Thyroid gland (tissue), 4 donors: ENCODE data around the gene SMARCC1. TPM values are rescaled to one million over a fixed set of nuclear protein-coding genes. Genes with fewer than 3 reads are reported as not detected.

ENCODE experiments used
- DNase-seq, 2 donors: peaks; one replicate each; pipeline ENCODE4 v3.0.0-alpha.2; 2019
- H3K27ac ChIP-seq, 3 donors: fragments of 200-600 bp; sonication (generic); 1 replicate in 2 of 3; 2 replicates in 1 of 3; pipeline ENCODE4 v1.5.1; 2016 to 2019; ENCODE audit warnings: mild to moderate bottlenecking in 1 of 3, moderate library complexity in 1 of 3
- H3K27me3 ChIP-seq: fragments of 200-600 bp; sonication (generic); one replicate; pipeline ENCODE4 v1.5.1; 2019
- H3K36me3 ChIP-seq, 2 donors: fragments of 200-600 bp; sonication (generic); one replicate each; pipeline ENCODE4 v1.5.1; 2016 to 2019
- H3K4me1 ChIP-seq, 2 donors: fragments of 200-600 bp; sonication (generic); one replicate each; pipeline ENCODE4 v1.5.1; 2017 to 2019
- H3K4me3 ChIP-seq, 3 donors: fragments of 200-600 bp; sonication (generic); replicated peaks in 1 of 3; 1 replicate in 2 of 3; 2 replicates in 1 of 3; pipeline ENCODE4 v1.5.1; 2016; ENCODE audit warnings: mild to moderate bottlenecking in 1 of 3
- H3K9me3 ChIP-seq: fragments of 200-600 bp; sonication (generic); one replicate; pipeline ENCODE4 v1.5.1; 2017
- CTCF ChIP-seq, 6 experiments: fragments of 200-600 bp in 3 of 6; fragments of 450-650 bp in 3 of 6; sonication (generic) in 3 of 6; IDR thresholded peaks; one replicate each; pipeline ENCODE4 v1.5.1; 2016 to 2019; ENCODE audit warnings: antibody characterized with exemption in 6 of 6, mild to moderate bottlenecking in 2 of 6, inconsistent platforms in 1 of 6, moderate library complexity in 1 of 6
- POLR2A ChIP-seq, 2 donors: fragments of 450-650 bp; IDR thresholded peaks; one replicate each; pipeline ENCODE4 v1.6.1; 2017; ENCODE audit warnings: antibody characterized with exemption in 2 of 2, mild to moderate bottlenecking in 2 of 2, moderate library complexity in 1 of 2
- WGBS, 2 donors: methylation state at CpG; one replicate each; pipeline ENCODE4 v1.1.5; 2017; 5-methylcytosine and 5-hydroxymethylcytosine counted together
- intact Hi-C: fragments of 100-400 bp; cut with DNase I; formaldehyde crosslinking; loops from one replicate; pipeline ENCODE4 v1.15.1; 2023
- total RNA-seq, 4 donors: library from RNA; depleted of rRNA; stranded (reverse); fragments of >200 nt; gene quantifications; one replicate each; pipeline ENCODE4 v1.2.3, GENCODE V29; 2016

The SMARCC1 gene
- total RNA-seq, 4 donors from 2014 or later = 38.0 to 49.2 (median 45.4) TPM

GRCh38 chr3:47813551-47814177, 32.0 kb upstream of the SMARCC1 start:
- DNase-seq = no peak
- 88 to 90% methylated on average over 8 of the region's 8 CpGs for WGBS, 2 donors
- no peak overlapping the region for H3K4me3 ChIP-seq
- TF ChIP-seq CTCF (IDR thresholded peaks at IDR 0.05) (no peak), POLR2A (IDR thresholded peaks at IDR 0.05) (no peak)
- H3K9me3 ChIP-seq = no peaks in the 10 kb centered on the region
- no peaks in the 10 kb centered on the region for H3K27me3 ChIP-seq
- H3K4me1 ChIP-seq = no peaks in the 10 kb centered on the region
- no peak overlapping the region for H3K27ac ChIP-seq
- H3K36me3 ChIP-seq = peaks cover 25 to 34% of the 10 kb centered on the region in 2 donors
- intact Hi-C loops = no loop called here

GRCh38 chr3:47804577-47804976, 22.9 kb upstream of the SMARCC1 start:
- DNase-seq = no peak
- Histone ChIP-seq H3K27me3 (no peaks in the 10 kb centered on the region), H3K27ac (no peak overlapping the region), H3K9me3 (no peaks in the 10 kb centered on the region), H3K4me3 (no peak overlapping the region), H3K36me3 (peaks cover 8 to 21% of the 10 kb centered on the region in 2 donors), H3K4me1 (peaks cover 0 to 11% of the 10 kb centered on the region in 2 donors)
- WGBS, 2 donors = 92 to 100% methylated on average over 1 of the region's 1 CpG
- intact Hi-C loops = no loop called here
- TF ChIP-seq POLR2A (IDR thresholded peaks at IDR 0.05) (no peak), CTCF (IDR thresholded peaks at IDR 0.05) (no peak)

GRCh38 chr3:47803480-47804025, 21.9 kb upstream of the SMARCC1 start:
- peaks cover 8 to 18% of the 10 kb centered on the region in 2 donors for H3K36me3 ChIP-seq
- WGBS, 2 donors = 2% methylated on average over 7 to 11 of the region's 20 CpGs
- H3K27ac ChIP-seq = peak overlapping the region; percentile 92 to 99 (median 97)
- H3K27me3 ChIP-seq = no peaks in the 10 kb centered on the region
- peak overlapping the region; percentile 72 to 94 (median 93) for H3K4me3 ChIP-seq
- DNase-seq = no peak
- no peaks in the 10 kb centered on the region for H3K9me3 ChIP-seq
- peaks cover 0 to 11% of the 10 kb centered on the region in 2 donors for H3K4me1 ChIP-seq
- no peak for TF ChIP-seq POLR2A (IDR thresholded peaks at IDR 0.05)
- TF ChIP-seq CTCF (IDR thresholded peaks at IDR 0.05) = no peak
- intact Hi-C loops = no loop called here

GRCh38 chr3:47802734-47803479, 21.2 kb upstream of the SMARCC1 start, which contains the start of gene DHX30:
Gene DHX30, plus strand, starts transcription at chr3:47803138. Its CDS starts 7,546 bp downstream, at chr3:47810684.
- peak; percentile 88 for DNase-seq
- intact Hi-C loops = no loop called here
- Histone ChIP-seq H3K36me3 (peaks cover 3 to 12% of the 10 kb centered on the region in 2 donors), H3K4me3 (peak within 1 kb of the TSS; percentile 72 to 94 (median 93)), H3K9me3 (no peaks in the 10 kb centered on the region), H3K27ac (peak within 1 kb of the TSS; percentile 92 to 99 (median 97)), H3K27me3 (no peaks in the 10 kb centered on the region), H3K4me1 (peaks cover 0 to 11% of the 10 kb centered on the region in 2 donors)
- TF ChIP-seq CTCF (IDR thresholded peaks at IDR 0.05) = no peak
- peak in 1 of 2 donors; percentile 84 for TF ChIP-seq POLR2A (IDR thresholded peaks at IDR 0.05)
- WGBS, 2 donors = 0% methylated on average over 1 to 18 of the region's 90 CpGs
